ENCODE measurements around the gene THUMPD2. TPM values are rescaled to one million over a fixed set of nuclear protein-coding genes. Genes with fewer than 3 reads are reported as not detected.

Gene THUMPD2
- total RNA-seq, 4 donors from 2014 or later: 9.7 to 27.4 (median 14.5) TPM

DNA sequence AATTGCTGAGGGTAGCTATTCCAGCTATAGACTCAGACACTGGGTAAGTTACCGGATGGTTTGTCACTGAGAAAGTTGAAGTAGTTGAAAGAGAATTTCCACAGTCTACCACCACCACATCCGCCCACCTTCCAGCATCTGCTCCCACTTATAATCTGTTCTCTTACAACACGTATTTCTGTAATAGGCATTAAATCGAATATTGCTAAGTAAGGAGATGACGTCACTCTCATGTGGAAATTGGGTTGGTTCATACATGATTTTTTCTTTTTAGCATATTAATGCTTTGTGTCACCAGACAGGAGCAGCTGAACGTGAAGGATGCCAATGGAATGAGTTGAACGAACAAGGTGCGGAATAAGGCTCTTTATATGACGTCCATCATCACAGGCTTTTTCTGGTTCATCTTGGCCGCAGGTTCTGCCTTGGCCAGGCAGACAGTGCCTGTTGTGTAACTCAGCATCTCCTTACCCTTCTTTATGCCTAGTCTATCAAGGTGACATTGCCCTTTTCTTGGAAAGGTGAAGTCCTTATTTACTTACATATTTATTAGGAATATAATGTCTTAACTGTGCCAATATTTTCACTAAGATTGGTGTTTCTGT is 45.9 kb downstream of the THUMPD2 start:
- Histone ChIP-seq H3K4me1 (peaks cover 6% of the 10 kb centered on the region), H3K9me3 (no peaks in the 10 kb centered on the region), H3K27ac (no peak overlapping the region), H3K4me3 (no peak overlapping the region), H3K36me3 (peaks cover 20% of the 10 kb centered on the region), H3K27me3 (no peaks in the 10 kb centered on the region)
- DNase-seq (ENCODE audit: low spot score in 2 of 2): no peak
- WGBS: 90% methylated on average over 10 of the region's 10 CpGs
- no peak for TF ChIP-seq EP300 (IDR thresholded peaks at IDR 0.05)
- TF ChIP-seq, protein P1, sequence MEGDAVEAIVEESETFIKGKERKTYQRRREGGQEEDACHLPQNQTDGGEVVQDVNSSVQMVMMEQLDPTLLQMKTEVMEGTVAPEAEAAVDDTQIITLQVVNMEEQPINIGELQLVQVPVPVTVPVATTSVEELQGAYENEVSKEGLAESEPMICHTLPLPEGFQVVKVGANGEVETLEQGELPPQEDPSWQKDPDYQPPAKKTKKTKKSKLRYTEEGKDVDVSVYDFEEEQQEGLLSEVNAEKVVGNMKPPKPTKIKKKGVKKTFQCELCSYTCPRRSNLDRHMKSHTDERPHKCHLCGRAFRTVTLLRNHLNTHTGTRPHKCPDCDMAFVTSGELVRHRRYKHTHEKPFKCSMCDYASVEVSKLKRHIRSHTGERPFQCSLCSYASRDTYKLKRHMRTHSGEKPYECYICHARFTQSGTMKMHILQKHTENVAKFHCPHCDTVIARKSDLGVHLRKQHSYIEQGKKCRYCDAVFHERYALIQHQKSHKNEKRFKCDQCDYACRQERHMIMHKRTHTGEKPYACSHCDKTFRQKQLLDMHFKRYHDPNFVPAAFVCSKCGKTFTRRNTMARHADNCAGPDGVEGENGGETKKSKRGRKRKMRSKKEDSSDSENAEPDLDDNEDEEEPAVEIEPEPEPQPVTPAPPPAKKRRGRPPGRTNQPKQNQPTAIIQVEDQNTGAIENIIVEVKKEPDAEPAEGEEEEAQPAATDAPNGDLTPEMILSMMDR (IDR thresholded peaks at IDR 0.05): no peak
- no peak for TF ChIP-seq POLR2AphosphoS5 (IDR thresholded peaks at IDR 0.05)
- TF ChIP-seq POLR2A (IDR thresholded peaks at IDR 0.05): no peak

DNA sequence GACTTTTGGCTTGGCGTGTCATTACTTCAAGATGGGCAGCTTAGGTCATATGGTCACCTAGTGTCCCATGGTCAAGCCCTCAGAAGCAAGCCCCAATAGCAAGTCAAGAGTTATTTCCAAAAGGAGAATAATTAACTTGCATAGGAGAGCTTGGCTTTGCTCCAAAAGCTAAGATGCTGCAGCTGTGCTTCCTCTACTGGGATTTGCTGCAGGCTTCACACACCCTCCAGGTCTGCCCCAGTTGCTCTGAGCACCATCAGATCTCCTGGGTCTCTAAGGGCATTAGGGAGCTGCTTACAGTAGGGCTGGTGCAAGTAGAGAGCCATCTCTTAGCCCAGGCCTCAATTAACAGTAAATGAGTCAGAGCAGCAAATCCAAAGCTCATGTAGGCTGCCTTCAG is 46.6 kb downstream of the THUMPD2 start:
- Histone ChIP-seq H3K36me3 (peaks cover 20% of the 10 kb centered on the region), H3K27me3 (no peaks in the 10 kb centered on the region), H3K27ac (no peak overlapping the region), H3K9me3 (no peaks in the 10 kb centered on the region), H3K4me3 (no peak overlapping the region), H3K4me1 (peaks cover 6% of the 10 kb centered on the region)
- DNase-seq (ENCODE audit: low spot score in 2 of 2): no peak
- 71% methylated on average over 1 of the region's 1 CpG for WGBS
- TF ChIP-seq POLR2AphosphoS5 (IDR thresholded peaks at IDR 0.05) (no peak), POLR2A (IDR thresholded peaks at IDR 0.05) (no peak), EP300 (IDR thresholded peaks at IDR 0.05) (no peak)
- TF ChIP-seq, protein P1 (IDR thresholded peaks at IDR 0.05): no peak

DNA sequence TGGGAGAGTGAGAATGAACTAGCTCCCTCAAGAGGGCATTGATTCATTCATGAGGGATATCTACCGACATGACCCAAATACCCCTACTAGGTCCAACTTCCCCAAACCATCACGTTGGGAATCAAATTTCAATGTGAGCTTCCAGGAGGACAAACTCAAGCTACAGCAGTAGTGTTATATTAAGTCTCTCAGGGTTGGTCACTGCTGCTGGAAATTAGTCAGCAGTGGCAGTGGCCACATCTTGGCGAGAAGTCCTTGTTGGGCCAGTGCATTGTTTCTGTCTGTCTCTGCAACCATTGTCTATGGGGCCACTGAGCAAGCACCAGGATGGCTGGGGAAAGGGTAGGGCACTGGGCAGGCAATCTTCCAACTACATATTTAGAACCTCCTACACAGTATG is 47.5 kb downstream of the THUMPD2 start:
- Histone ChIP-seq H3K27me3 (no peaks in the 10 kb centered on the region), H3K9me3 (no peaks in the 10 kb centered on the region), H3K27ac (no peak overlapping the region), H3K4me1 (peaks cover 6% of the 10 kb centered on the region), H3K4me3 (no peak overlapping the region), H3K36me3 (peaks cover 15% of the 10 kb centered on the region)
- no peak for DNase-seq (ENCODE audit: low spot score in 2 of 2)
- no peak for TF ChIP-seq POLR2A (IDR thresholded peaks at IDR 0.05)
- TF ChIP-seq EP300 (IDR thresholded peaks at IDR 0.05): no peak
- TF ChIP-seq, protein P1 (IDR thresholded peaks at IDR 0.05): no peak
- TF ChIP-seq POLR2AphosphoS5 (IDR thresholded peaks at IDR 0.05): no peak
- WGBS: 95% methylated on average over 3 of the region's 3 CpGs

DNA sequence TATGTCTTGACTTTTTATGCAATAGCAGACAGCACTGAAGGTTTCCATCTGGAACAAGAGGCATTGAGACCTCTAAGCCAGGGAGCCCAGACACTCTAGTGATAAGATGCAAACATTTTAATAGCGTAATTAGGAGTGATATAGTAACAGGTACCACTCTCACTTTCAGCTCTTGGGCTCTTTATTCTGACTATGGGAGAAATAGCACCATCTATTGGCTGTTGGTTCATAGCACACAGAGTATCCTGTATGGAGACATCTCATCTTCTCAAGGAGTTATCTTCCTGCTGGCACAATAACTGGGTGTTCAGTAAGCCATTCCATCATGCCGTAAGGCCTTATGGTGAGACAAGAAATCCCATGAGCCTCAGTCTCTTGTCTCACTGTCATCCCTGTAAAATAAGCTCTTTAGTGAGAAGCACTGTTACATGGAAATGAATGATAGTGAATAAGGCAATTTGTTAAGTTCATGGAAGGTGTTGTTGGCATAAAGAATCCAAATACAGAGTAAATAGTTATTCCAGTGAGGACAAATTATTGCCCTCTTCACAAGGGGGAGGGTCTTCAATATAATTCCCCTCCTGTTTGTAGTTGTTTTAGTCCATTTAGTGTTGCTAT is 48.3 kb downstream of the THUMPD2 start:
- TF ChIP-seq, protein P1 (IDR thresholded peaks at IDR 0.05): peak in 1 of 2 donors; percentile 29
- no peak for TF ChIP-seq POLR2A (IDR thresholded peaks at IDR 0.05)
- Histone ChIP-seq H3K9me3 (no peaks in the 10 kb centered on the region), H3K27ac (no peak overlapping the region), H3K4me1 (peaks cover 6% of the 10 kb centered on the region), H3K27me3 (no peaks in the 10 kb centered on the region), H3K4me3 (no peak overlapping the region), H3K36me3 (peaks cover 8% of the 10 kb centered on the region)
- no peak for DNase-seq (ENCODE audit: low spot score in 2 of 2)
- WGBS: 98% methylated on average over 2 of the region's 2 CpGs

DNA sequence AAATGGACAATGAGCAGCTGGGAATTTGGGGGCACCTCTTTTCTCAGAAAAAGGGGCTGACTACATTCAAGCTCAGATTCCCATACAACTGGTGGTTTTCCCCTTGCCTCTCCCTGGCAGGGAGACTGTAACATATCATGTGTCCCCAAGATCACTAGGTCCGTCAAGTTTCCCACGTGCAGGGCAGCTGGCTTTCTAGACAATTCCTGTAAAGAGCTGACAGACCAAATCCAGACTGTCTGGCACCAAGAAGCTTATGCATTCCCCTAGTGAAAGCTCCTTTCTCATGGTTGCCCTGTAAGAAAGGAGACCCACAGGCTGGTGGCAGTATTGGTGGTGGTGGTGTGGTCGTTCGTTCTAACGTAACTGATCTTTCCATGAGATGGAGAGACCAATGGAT is 48.8 kb downstream of the THUMPD2 start:
- Histone ChIP-seq H3K27me3 (no peaks in the 10 kb centered on the region), H3K27ac (no peak overlapping the region), H3K4me3 (no peak overlapping the region), H3K36me3 (peaks cover 4% of the 10 kb centered on the region), H3K9me3 (no peaks in the 10 kb centered on the region), H3K4me1 (peaks cover 6% of the 10 kb centered on the region)
- 84% methylated on average over 4 of the region's 5 CpGs for WGBS
- no peak for DNase-seq (ENCODE audit: low spot score in 2 of 2)
- TF ChIP-seq EP300 (IDR thresholded peaks at IDR 0.05) (no peak), POLR2AphosphoS5 (IDR thresholded peaks at IDR 0.05) (no peak), POLR2A (IDR thresholded peaks at IDR 0.05) (no peak)
- TF ChIP-seq, protein P1 (IDR thresholded peaks at IDR 0.05): no peak

Measured in suprapubic skin (tissue), 4 donors.